GM19468 (cell line): ENCODE measurements around the gene HPS5.
"Not testable (repeated sequence)": the region's sequence is repeated elsewhere in the genome, so short reads cannot be mapped to it uniquely, and the experiment has no call there.

Experiments used
- ATAC-seq: cut with Tn5 transposase; IDR thresholded peaks from one replicate; pipeline ENCODE4 v1.9.1; 2021; ENCODE audit warnings: mild to moderate bottlenecking, moderate library complexity, moderate number of reproducible peaks; ENCODE audit not compliant: unreplicated experiment; ENCODE audit errors: extremely low read depth

The HPS5 gene

GRCh38 chr11:18321969-18322711, at the start of gene HPS5, which contains the start of gene GTF2H1:
TSS of gene HPS5 (minus strand) at chr11:18322140. CDS start at chr11:18317858, 4,282 bp downstream.
TSS of gene GTF2H1 (plus strand) at chr11:18322567. CDS start at chr11:18333075, 10,508 bp downstream.
- peak; percentile 81 for ATAC-seq

- no peak for ATAC-seq
Measured at GRCh38 chr11:18371279-18371678, 49.3 kb upstream of the HPS5 start.

- ATAC-seq = no peak
Measured at GRCh38 chr11:18369398-18369797, 47.5 kb upstream of the HPS5 start.

GRCh38 chr11:18368221-18368620, 46.3 kb upstream of the HPS5 start:
- no peak for ATAC-seq

- no peak for ATAC-seq
Measured at GRCh38 chr11:18367431-18367830, 45.5 kb upstream of the HPS5 start.

- no peak for ATAC-seq
Measured at GRCh38 chr11:18366286-18366685, 44.3 kb upstream of the HPS5 start.

GRCh38 chr11:18365741-18366140, 43.8 kb upstream of the HPS5 start:
- ATAC-seq = no peak

GRCh38 chr11:18364495-18365073, 42.6 kb upstream of the HPS5 start:
- no peak for ATAC-seq

GRCh38 chr11:18361154-18361553, 39.2 kb upstream of the HPS5 start:
- ATAC-seq = no peak

GRCh38 chr11:18358646-18359045, 36.7 kb upstream of the HPS5 start:
- no peak for ATAC-seq

GRCh38 chr11:18352581-18352980, 30.6 kb upstream of the HPS5 start:
- ATAC-seq = no peak

- ATAC-seq = no peak
Measured at GRCh38 chr11:18347471-18348125, 25.7 kb upstream of the HPS5 start.

- no peak for ATAC-seq
Measured at GRCh38 chr11:18332891-18333290, 11.0 kb upstream of the HPS5 start.

GRCh38 chr11:18332302-18332701, 10.4 kb upstream of the HPS5 start:
- ATAC-seq = no peak

- no peak for ATAC-seq
Measured at GRCh38 chr11:18330921-18331320, 9.0 kb upstream of the HPS5 start.

GRCh38 chr11:18329196-18329870, 7.4 kb upstream of the HPS5 start:
- no peak for ATAC-seq

GRCh38 chr11:18324381-18324780, 2.4 kb upstream of the HPS5 start:
- ATAC-seq = no peak

- not testable (repeated sequence) for ATAC-seq
Measured at GRCh38 chr11:18323881-18324280, 1.9 kb upstream of the HPS5 start.

GRCh38 chr11:18322818-18323570, 1.1 kb upstream of the HPS5 start:
- no peak for ATAC-seq

GRCh38 chr11:18321578-18321968, 367 bp downstream of the HPS5 start:
- ATAC-seq = no peak
